ENCODE data around the gene NECTIN2.
"Not testable (repeated sequence)": the region's sequence is repeated elsewhere in the genome, so short reads cannot be mapped to it uniquely, and the experiment has no call there.

The NECTIN2 gene

DNA sequence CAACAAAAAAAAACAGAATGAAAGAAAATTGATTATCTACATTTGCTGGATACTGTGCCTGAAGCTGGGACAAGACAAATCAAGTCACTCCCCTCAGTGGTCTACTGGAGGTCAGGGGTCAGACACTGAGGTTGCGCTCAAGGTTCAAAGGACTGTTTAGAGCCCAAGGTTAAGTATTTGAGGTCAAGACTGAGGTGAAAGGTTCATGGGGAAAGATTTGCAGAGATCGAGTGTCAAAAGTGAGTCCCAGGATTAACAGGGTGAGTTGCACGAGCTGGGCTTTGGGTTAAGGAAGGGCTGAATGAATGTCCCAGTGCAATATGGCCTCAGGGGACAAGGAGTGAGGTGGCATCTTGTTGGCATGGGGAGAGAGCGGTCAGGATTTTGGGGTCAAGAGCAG lies 41.6 kb downstream of the NECTIN2 start:
- DNase-seq: no peak

DNA sequence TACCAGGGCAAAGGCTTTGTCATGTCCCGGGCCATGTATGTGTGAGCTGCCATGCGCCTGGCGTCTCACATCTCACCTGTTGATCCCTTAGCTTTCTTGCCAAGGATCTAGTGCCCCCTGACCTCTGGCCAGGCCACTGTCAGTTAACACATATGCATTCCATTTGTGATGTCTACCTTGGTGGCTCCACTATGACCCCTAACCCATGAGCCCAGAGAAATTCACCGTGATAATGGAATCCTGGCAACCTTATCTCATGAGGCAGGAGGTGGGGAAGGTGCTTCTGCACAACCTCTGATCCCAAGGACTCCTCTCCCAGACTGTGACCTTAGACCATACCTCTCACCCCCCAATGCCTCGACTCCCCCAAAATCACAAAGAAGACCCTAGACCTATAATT lies 42.2 kb downstream of the NECTIN2 start:
- not testable (repeated sequence) for DNase-seq

DNA sequence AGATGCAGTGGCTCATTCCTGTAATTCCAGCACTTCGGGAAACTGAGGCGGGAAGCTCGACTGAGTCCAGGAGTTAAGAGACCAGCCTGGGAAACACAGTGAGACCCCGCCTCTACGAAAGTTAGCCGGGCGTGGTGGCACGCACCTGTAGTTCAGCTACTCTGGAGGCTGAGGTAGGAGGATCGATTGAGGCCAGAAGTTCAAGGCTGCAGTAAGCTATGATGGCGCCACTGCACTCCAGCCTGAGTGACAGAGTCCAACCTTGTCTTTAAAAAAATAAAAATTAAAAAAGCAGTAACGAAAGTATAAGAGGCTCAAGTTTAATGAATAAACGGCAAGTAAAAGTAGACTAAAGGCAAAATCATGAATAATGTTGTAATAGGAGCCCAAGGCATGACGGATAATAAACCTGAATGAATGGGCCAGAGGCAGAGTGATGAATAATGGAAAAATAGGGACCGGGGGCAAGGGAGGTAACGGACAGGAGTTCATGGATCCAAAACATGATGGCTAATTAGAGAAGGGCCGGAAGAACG lies 43.8 kb downstream of the NECTIN2 start:
- DNase-seq: no peak

DNA sequence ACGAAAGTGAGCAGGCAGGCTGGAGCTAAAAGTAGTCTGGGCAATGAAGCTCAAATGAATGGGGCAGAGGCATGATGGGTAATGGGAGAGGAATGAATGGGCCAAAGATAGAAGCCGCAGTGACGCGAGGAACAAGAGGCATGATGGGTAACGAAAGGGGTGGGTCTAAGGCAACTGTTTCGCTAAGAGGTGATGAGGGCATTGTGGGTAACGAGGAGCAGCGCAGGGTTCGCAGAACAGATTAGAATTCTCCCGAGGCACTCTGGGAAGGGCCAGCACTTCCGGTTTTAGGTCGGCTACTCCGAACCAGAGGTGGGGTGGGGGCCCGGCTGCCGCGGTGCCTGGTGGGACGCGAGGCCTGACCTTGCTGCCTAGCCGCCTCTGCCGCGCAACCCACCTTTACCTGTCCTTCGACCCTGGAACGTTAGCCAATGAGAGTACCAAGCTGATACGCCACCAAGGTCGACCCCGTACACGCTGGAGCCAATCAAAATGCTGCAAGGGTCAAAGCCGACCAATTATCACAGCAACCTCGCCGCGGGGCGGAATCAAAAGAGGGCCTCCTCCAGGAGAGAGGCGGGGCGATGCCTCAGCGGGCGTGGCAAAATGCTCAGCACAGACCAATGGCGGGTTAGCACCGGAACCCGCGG lies 44.4 kb downstream of the NECTIN2 start:
- DNase-seq: no peak

DNA sequence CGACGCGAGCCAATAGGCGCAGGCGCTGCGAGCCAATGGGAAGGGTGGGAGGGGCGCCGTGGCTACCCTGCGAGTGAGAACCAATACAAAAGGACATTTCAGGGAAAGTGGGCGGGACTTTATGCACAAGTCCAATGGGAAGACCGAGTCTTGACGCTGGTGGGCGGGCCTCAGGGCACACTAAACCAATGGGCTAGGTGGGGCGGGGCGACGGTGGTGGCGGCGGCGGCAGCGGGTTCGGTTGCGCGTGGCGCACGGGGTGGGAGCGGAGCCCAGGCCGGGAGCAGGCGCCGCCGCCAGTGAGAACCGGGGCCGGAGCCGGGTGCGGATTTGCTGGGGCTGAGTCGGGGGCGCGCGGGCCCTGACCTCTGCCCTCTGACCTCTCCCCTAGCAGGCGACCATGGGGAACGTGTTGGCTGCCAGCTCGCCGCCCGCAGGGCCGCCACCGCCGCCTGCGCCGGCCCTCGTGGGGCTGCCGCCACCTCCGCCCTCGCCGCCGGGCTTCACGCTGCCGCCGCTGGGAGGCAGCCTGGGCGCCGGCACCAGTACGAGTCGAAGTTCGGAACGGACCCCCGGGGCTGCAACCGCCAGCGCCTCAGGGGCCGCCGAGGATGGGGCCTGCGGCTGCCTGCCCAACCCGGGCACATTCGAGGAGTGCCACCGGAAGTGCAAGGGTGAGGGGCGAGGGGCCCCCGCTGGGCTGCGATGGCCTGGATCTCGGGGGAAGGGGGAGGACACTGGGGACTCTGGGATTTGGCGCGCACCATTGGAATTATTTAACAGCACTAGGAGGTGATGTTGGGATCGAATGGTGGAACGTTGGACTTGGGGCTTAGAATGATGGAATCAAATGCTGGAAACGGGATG lies 45.2 kb downstream of the NECTIN2 start, which contains the start of gene TOMM40:
Gene TOMM40 (plus strand): TSS at position 239 of the 867 bp plus-strand sequence. CDS start 162 bp downstream, at position 401.
- peak; percentile 100 for DNase-seq

DNA sequence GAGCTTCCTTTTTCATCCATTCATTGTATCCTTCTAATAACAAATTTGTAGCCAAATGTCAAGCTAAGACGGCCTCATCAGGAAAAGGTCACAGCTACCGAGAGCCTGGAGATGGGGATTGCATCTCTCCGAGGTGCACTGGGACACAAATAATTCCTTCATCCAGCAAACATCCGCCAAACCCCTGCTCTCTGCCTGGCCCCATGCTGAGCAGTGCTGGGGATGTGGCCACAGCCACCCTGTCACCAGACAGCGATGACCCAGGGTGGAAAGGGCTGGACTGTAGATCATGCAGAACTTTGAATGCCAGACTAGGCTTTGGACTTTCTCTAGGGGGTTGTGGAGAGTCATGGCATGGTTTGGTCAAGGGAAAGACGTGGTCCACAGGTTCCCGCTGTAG lies 46.8 kb downstream of the NECTIN2 start:
- no peak for DNase-seq

DNA sequence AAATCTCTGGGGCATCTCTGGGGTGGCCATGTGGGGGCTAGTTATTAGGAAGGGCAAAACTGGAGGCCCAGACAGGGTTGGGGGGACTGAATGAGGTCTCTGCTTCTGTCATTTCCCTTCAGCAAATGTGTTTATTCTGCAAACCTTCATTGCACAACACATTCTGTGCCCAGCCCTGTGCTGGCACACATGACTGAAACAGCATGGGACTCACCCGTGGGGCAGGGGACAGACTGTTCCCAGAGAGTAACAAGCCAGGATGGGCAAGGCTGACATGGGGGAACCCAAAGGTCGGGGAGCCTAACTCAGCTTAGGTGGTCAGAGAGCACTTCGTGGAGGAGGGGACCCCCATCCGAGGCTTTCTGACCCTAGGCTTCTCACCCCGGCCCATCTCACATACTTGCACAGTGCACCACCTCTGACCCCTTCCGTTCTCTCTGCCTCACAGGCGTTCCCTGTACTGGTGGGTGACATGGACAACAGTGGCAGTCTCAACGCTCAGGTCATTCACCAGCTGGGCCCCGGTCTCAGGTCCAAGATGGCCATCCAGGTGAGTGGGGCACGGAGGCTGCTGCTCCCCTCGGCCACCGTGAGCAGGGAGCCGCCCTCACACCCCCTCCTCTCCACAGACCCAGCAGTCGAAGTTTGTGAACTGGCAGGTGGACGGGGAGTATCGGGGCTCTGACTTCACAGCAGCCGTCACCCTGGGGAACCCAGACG lies 47.4 kb downstream of the NECTIN2 start:
- DNase-seq: no peak

DNA sequence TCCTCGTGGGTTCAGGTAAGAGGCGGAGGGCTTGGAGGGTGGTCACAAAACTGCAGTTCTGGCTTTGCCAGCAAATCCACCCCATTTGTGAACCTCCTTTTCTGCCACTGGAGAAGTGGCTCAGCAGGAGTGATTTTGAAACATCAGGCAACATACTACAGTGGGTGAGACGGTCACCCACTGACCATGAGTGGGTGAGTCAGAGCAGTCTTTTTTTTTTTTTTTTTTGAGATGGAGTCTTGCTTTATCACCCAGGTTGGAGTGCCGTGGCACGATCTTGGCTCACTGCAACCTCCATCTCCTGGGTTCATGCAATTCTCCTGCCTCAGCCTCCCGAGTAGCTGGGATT lies 47.9 kb downstream of the NECTIN2 start:
- no peak for DNase-seq

DNA sequence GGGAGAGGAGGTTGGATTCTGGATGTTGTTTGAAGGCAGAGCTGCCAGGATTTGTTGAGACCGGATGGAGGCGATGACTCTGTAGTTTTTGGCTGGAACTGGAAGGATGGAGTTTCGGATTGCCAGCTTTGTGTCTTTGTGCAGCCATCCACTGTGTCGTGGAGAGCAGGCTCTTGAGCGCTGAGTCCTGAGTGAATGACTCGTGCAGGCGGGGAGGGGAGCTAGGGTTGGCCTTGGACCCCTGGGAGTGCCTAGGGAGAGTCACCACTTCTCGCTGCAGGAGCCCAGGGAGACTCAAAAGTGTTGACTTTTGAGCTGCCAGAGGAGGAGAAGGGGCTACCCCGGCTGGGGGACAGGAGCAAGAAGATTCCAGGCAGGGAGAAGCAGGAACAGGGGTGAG lies 48.8 kb downstream of the NECTIN2 start:
- DNase-seq: no peak

DNA sequence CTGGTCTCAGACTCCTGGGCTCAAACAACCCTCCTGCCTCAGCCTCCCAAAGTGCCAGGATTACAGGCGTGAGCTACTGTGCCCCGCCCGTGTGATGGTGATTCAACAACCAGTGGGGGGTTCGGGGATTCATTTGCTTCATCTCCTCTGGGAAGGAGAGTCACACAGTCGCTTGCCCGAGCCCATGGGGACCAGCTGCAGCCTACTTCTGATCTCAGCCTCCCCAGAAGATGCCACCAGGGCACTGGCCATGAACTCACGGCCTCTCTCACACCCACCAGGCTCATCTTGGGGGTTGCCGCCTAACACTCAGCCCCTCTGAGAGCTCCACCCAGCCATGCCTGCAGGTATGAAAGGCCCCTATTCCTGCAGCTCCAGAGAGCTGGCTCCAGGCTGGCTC lies 51.7 kb downstream of the NECTIN2 start:
- DNase-seq: no peak

DNA sequence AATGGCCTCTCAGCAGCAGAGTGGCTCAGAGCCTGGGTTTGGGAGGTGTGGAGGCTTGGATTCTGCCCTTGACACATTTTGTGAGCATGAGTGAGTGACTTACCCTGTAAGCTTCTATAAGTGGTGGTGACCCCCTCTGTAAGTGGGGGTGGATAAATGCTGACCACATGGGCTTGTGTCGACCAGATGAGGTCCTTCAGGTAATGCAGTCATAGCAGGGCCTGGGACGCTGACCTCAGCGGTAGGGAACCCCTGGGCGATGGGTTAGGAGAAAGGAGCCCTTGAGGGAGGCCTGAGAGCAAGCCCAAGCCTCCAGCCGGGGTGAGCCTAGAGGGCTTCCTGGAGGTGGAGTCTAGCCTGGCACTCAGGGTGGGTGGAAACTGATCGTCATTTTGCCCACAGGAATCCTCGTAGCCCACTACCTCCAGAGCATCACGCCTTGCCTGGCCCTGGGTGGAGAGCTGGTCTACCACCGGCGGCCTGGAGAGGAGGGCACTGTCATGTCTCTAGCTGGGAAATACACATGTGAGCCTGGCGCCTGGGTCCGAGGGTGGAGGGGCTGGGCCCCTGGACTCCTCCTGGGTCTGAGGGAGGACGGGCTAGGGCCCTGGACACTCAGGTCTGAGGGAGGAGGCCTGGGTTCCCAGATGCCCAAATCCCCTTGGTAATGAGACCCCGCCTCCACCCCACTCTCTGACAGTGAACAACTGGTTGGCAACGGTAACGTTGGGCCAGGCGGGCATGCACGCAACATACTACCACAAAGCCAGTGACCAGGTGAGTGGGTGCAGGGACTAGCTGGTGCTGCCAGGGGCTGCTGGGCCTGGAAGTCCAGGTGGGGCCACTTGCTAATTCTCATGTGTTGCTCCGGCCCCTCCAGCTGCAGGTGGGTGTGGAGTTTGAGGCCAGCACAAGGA lies 54.5 kb downstream of the NECTIN2 start:
- no peak for DNase-seq

DNA sequence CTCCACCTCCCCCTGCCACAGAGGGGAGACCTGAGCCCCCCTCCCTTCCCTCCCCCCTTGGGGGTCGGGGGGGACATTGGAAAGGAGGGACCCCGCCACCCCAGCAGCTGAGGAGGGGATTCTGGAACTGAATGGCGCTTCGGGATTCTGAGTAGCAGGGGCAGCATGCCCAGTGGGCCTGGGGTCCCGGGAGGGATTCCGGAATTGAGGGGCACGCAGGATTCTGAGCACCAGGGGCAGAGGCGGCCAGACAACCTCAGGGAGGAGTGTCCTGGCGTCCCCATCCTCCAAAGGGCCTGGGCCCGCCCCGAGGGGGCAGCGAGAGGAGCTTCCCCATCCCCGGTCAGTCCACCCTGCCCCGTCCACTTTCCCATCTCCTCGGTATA lies 57.1 kb downstream of the NECTIN2 start:
- no peak for DNase-seq

DNA sequence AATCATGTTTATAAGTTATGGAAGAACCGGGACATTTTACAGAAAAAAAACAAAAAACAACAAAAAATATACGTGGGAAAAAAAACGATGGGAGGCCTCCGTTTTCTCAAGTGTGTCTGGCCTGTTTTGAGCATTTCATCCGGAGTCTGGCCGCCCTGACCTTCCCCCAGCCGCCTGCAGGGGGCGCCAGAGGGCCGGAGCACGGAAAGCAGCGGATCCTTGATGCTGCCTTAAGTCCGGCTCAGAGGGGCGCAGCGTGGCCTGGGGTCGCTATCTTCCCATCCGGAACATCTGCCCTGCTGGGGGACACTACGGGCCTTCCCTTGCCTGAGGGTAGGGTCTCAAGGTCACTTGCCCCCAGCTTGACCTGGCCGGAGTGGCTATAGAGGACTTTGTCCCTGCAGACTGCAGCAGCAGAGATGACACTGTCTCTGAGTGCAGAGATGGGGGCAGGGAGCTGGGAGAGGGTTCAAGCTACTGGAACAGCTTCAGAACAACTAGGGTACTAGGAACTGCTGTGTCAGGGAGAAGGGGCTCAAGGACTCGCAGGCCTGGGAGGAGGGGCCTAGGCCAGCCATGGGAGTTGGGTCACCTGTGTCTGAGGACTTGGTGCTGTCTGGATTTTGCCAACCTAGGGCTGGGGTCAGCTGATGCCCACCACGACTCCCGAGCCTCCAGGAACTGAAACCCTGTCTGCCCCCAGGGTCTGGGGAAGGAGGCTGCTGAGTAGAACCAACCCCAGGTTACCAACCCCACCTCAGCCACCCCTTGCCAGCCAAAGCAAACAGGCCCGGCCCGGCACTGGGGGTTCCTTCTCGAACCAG lies 57.7 kb downstream of the NECTIN2 start:
- peak; percentile 86 for DNase-seq

DNA sequence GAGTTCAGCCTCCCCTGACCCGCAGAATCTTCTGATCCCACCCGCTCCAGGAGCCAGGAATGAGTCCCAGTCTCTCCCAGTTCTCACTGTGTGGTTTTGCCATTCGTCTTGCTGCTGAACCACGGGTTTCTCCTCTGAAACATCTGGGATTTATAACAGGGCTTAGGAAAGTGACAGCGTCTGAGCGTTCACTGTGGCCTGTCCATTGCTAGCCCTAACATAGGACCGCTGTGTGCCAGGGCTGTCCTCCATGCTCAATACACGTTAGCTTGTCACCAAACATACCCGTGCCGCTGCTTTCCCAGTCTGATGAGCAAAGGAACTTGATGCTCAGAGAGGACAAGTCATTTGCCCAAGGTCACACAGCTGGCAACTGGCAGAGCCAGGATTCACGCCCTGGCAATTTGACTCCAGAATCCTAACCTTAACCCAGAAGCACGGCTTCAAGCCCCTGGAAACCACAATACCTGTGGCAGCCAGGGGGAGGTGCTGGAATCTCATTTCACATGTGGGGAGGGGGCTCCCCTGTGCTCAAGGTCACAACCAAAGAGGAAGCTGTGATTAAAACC lies 58.4 kb downstream of the NECTIN2 start:
- DNase-seq: no peak

DNA sequence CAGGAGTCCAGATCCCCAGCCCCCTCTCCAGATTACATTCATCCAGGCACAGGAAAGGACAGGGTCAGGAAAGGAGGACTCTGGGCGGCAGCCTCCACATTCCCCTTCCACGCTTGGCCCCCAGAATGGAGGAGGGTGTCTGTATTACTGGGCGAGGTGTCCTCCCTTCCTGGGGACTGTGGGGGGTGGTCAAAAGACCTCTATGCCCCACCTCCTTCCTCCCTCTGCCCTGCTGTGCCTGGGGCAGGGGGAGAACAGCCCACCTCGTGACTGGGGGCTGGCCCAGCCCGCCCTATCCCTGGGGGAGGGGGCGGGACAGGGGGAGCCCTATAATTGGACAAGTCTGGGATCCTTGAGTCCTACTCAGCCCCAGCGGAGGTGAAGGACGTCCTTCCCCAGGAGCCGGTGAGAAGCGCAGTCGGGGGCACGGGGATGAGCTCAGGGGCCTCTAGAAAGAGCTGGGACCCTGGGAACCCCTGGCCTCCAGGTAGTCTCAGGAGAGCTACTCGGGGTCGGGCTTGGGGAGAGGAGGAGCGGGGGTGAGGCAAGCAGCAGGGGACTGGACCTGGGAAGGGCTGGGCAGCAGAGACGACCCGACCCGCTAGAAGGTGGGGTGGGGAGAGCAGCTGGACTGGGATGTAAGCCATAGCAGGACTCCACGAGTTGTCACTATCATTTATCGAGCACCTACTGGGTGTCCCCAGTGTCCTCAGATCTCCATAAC lies 59.5 kb downstream of the NECTIN2 start, which contains the start of gene APOE:
Gene APOE (plus strand): TSS at position 360 of the 724 bp plus-strand sequence. CDS start 829 bp downstream, outside the sequence.
- DNase-seq: no peak

DNA sequence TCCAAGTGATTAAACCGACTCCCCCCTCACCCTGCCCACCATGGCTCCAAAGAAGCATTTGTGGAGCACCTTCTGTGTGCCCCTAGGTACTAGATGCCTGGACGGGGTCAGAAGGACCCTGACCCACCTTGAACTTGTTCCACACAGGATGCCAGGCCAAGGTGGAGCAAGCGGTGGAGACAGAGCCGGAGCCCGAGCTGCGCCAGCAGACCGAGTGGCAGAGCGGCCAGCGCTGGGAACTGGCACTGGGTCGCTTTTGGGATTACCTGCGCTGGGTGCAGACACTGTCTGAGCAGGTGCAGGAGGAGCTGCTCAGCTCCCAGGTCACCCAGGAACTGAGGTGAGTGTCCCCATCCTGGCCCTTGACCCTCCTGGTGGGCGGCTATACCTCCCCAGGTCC lies 61.5 kb downstream of the NECTIN2 start:
- DNase-seq: no peak

DNA sequence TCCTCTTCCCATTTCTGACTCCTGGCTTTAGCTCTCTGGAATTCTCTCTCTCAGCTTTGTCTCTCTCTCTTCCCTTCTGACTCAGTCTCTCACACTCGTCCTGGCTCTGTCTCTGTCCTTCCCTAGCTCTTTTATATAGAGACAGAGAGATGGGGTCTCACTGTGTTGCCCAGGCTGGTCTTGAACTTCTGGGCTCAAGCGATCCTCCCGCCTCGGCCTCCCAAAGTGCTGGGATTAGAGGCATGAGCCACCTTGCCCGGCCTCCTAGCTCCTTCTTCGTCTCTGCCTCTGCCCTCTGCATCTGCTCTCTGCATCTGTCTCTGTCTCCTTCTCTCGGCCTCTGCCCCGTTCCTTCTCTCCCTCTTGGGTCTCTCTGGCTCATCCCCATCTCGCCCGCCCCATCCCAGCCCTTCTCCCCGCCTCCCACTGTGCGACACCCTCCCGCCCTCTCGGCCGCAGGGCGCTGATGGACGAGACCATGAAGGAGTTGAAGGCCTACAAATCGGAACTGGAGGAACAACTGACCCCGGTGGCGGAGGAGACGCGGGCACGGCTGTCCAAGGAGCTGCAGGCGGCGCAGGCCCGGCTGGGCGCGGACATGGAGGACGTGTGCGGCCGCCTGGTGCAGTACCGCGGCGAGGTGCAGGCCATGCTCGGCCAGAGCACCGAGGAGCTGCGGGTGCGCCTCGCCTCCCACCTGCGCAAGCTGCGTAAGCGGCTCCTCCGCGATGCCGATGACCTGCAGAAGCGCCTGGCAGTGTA lies 62.2 kb downstream of the NECTIN2 start:
- no peak for DNase-seq

DNA sequence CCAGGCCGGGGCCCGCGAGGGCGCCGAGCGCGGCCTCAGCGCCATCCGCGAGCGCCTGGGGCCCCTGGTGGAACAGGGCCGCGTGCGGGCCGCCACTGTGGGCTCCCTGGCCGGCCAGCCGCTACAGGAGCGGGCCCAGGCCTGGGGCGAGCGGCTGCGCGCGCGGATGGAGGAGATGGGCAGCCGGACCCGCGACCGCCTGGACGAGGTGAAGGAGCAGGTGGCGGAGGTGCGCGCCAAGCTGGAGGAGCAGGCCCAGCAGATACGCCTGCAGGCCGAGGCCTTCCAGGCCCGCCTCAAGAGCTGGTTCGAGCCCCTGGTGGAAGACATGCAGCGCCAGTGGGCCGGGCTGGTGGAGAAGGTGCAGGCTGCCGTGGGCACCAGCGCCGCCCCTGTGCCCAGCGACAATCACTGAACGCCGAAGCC lies 62.8 kb downstream of the NECTIN2 start:
- no peak for DNase-seq

DNA sequence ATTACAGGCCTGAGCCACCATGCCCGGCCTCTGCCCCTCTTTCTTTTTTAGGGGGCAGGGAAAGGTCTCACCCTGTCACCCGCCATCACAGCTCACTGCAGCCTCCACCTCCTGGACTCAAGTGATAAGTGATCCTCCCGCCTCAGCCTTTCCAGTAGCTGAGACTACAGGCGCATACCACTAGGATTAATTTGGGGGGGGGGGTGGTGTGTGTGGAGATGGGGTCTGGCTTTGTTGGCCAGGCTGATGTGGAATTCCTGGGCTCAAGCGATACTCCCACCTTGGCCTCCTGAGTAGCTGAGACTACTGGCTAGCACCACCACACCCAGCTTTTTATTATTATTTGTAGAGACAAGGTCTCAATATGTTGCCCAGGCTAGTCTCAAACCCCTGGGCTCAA lies 63.7 kb downstream of the NECTIN2 start:
- no peak for DNase-seq
